GM19467 (cell line): ENCODE results near the gene RALBP1.

Experiments used
- ATAC-seq: cut with Tn5 transposase; IDR thresholded peaks from one replicate; pipeline ENCODE4 v1.9.1; 2021; ENCODE audit warnings: mild to moderate bottlenecking, moderate library complexity; ENCODE audit not compliant: unreplicated experiment

Gene RALBP1

GRCh38 chr18:9581667-9582066 is 106.4 kb downstream of the RALBP1 start:
- ATAC-seq = no peak

DNA sequence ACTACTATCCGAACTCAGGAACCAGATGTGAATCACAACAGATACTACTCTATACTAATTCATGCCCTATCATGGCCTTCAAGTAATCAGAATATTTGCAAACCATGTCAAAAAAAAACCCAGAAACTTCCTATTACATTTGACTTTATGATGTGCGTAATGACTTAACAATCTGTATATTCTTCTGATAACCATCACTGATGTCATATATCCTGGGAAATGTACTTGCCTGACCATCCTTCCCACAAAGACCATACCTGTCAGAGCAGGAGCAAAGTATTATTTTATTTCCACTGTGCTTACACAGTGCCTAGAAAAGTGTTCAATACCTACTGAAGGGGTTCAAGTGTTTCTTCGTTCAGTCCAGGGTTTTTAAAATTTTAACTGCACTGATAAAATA is 111.5 kb downstream of the RALBP1 start:
- no peak for ATAC-seq
